Duodenal mucosa (tissue), 2 donors: ENCODE measurements around the gene CLIC2.

ENCODE experiments used
- H3K27ac ChIP-seq: one replicate; pipeline ENCODE4 v1.7.0; 2013; ENCODE audit warnings: low read depth, low read length
- H3K27me3 ChIP-seq, 2 donors: one replicate each; pipeline ENCODE4 v1.7.0; 2013; ENCODE audit warnings: low read length in 2 of 2, control low read depth in 1 of 2; ENCODE audit not compliant: insufficient read depth in 2 of 2, control insufficient read depth in 1 of 2
- H3K36me3 ChIP-seq, 2 donors: one replicate each; pipeline ENCODE4 v1.7.0; 2013; ENCODE audit warnings: low read length in 2 of 2, control low read depth in 1 of 2; ENCODE audit not compliant: insufficient read depth in 2 of 2, control insufficient read depth in 1 of 2
- H3K4me1 ChIP-seq, 2 donors: one replicate each; pipeline ENCODE4 v1.7.0; 2013; ENCODE audit warnings: low read length in 2 of 2, control low read depth in 1 of 2; ENCODE audit not compliant: insufficient read depth in 2 of 2, control insufficient read depth in 1 of 2
- H3K4me3 ChIP-seq, 2 donors: one replicate each; pipeline ENCODE4 v1.7.0; 2013; ENCODE audit warnings: low read length in 2 of 2, low read depth in 1 of 2
- H3K9ac ChIP-seq, 2 donors: one replicate each; pipeline ENCODE4 v1.7.0; 2013; ENCODE audit warnings: low read length in 2 of 2, low read depth in 1 of 2
- H3K9me3 ChIP-seq, 2 donors: one replicate each; pipeline ENCODE4 v1.7.0; 2013; ENCODE audit warnings: low read length in 2 of 2, control low read depth in 1 of 2; ENCODE audit not compliant: control insufficient read depth in 1 of 2

Gene CLIC2

GRCh38 chrX:155263854-155264628, 70.4 kb downstream of the CLIC2 start, which contains the start of gene RAB39B:
TSS of gene RAB39B (minus strand) at chrX:155264491. CDS start at chrX:155264288, 203 bp downstream.
- peak within 1 kb of the TSS in 1 of 2 donors; percentile 25 for H3K9ac ChIP-seq
- no peak within 1 kb of the TSS for H3K27ac ChIP-seq
- peak within 1 kb of the TSS; percentile 40 to 62 for H3K4me3 ChIP-seq
- no peaks in the 10 kb centered on the region for H3K27me3 ChIP-seq
- no peaks in the 10 kb centered on the region for H3K4me1 ChIP-seq
- H3K36me3 ChIP-seq, result no peaks in the 10 kb centered on the region
- no peaks in the 10 kb centered on the region for H3K9me3 ChIP-seq

GRCh38 chrX:155262970-155263754, 71.3 kb downstream of the CLIC2 start:
- H3K27ac ChIP-seq, result no peak overlapping the region
- no peak overlapping the region for H3K9ac ChIP-seq
- H3K4me1 ChIP-seq, result no peaks in the 10 kb centered on the region
- H3K36me3 ChIP-seq, result no peaks in the 10 kb centered on the region
- no peaks in the 10 kb centered on the region for H3K27me3 ChIP-seq
- peak overlapping the region; percentile 40 to 62 for H3K4me3 ChIP-seq
- H3K9me3 ChIP-seq, result no peaks in the 10 kb centered on the region

- H3K4me3 ChIP-seq, result no peak overlapping the region
- no peaks in the 10 kb centered on the region for H3K4me1 ChIP-seq
- no peaks in the 10 kb centered on the region for H3K27me3 ChIP-seq
- H3K9ac ChIP-seq, result no peak overlapping the region
- no peaks in the 10 kb centered on the region for H3K9me3 ChIP-seq
- no peak overlapping the region for H3K27ac ChIP-seq
- no peaks in the 10 kb centered on the region for H3K36me3 ChIP-seq
Observed at GRCh38 chrX:155259752-155260151, 74.7 kb downstream of the CLIC2 start.

- no peak overlapping the region for H3K9ac ChIP-seq
- H3K9me3 ChIP-seq, result no peaks in the 10 kb centered on the region
- no peak overlapping the region for H3K27ac ChIP-seq
- no peaks in the 10 kb centered on the region for H3K36me3 ChIP-seq
- no peaks in the 10 kb centered on the region for H3K27me3 ChIP-seq
- H3K4me1 ChIP-seq, result no peaks in the 10 kb centered on the region
- no peak overlapping the region for H3K4me3 ChIP-seq
Observed at GRCh38 chrX:155251391-155251790, 83.0 kb downstream of the CLIC2 start.

- H3K9ac ChIP-seq, result no peak overlapping the region
- no peaks in the 10 kb centered on the region for H3K4me1 ChIP-seq
- no peaks in the 10 kb centered on the region for H3K9me3 ChIP-seq
- no peaks in the 10 kb centered on the region for H3K36me3 ChIP-seq
- H3K4me3 ChIP-seq, result no peak overlapping the region
- no peaks in the 10 kb centered on the region for H3K27me3 ChIP-seq
- H3K27ac ChIP-seq, result no peak overlapping the region
Observed at GRCh38 chrX:155247497-155247896, 86.9 kb downstream of the CLIC2 start.

GRCh38 chrX:155246748-155247147, 87.7 kb downstream of the CLIC2 start:
- Histone ChIP-seq H3K4me3 (no peak overlapping the region), H3K27me3 (no peaks in the 10 kb centered on the region), H3K27ac (no peak overlapping the region), H3K9me3 (no peaks in the 10 kb centered on the region), H3K36me3 (no peaks in the 10 kb centered on the region), H3K4me1 (no peaks in the 10 kb centered on the region), H3K9ac (no peak overlapping the region)

GRCh38 chrX:155242300-155242699, 92.1 kb downstream of the CLIC2 start:
- Histone ChIP-seq H3K9ac (no peak overlapping the region), H3K36me3 (peaks cover 4 to 13% of the 10 kb centered on the region in 2 donors), H3K4me1 (no peaks in the 10 kb centered on the region), H3K9me3 (no peaks in the 10 kb centered on the region), H3K4me3 (no peak overlapping the region), H3K27me3 (no peaks in the 10 kb centered on the region), H3K27ac (no peak overlapping the region)

GRCh38 chrX:155237719-155238118, 96.7 kb downstream of the CLIC2 start:
- Histone ChIP-seq H3K27ac (no peak overlapping the region), H3K9ac (no peak overlapping the region), H3K4me3 (no peak overlapping the region), H3K4me1 (no peaks in the 10 kb centered on the region), H3K9me3 (no peaks in the 10 kb centered on the region), H3K36me3 (peaks cover 8 to 35% of the 10 kb centered on the region in 2 donors), H3K27me3 (no peaks in the 10 kb centered on the region)

- peaks cover 8 to 39% of the 10 kb centered on the region in 2 donors for H3K36me3 ChIP-seq
- H3K4me3 ChIP-seq, result no peak overlapping the region
- H3K4me1 ChIP-seq, result no peaks in the 10 kb centered on the region
- no peak overlapping the region for H3K9ac ChIP-seq
- H3K27me3 ChIP-seq, result no peaks in the 10 kb centered on the region
- H3K9me3 ChIP-seq, result no peaks in the 10 kb centered on the region
- no peak overlapping the region for H3K27ac ChIP-seq
Observed at GRCh38 chrX:155235891-155236290, 98.5 kb downstream of the CLIC2 start.

- Histone ChIP-seq H3K27me3 (no peaks in the 10 kb centered on the region), H3K9ac (no peak overlapping the region), H3K36me3 (peaks cover 15 to 31% of the 10 kb centered on the region in 2 donors), H3K4me3 (no peak overlapping the region), H3K9me3 (no peaks in the 10 kb centered on the region), H3K27ac (no peak overlapping the region), H3K4me1 (no peaks in the 10 kb centered on the region)
Observed at GRCh38 chrX:155231163-155231562, 103.3 kb downstream of the CLIC2 start.
